Fibroblast of the aortic adventitia (primary cell): Measurements from ENCODE around the gene SUCLG1. TPM values are rescaled to one million over a fixed set of nuclear protein-coding genes. Genes with fewer than 3 reads are reported as not detected.

Experiments
- DNase-seq: peaks from one replicate; pipeline ENCODE4 v3.0.0-alpha.2; 2010; ENCODE audit warnings: low read depth
- H3K4me3 ChIP-seq: 2 replicates; pipeline ENCODE4 v1.5.1; 2011; ENCODE audit warnings: low read depth, mild to moderate bottlenecking, control low read depth, low read length, moderate library complexity
- CTCF ChIP-seq: IDR thresholded peaks from 2 replicates; pipeline ENCODE4 v1.5.1; 2011; ENCODE audit warnings: mild to moderate bottlenecking, low read length, control low read depth, inconsistent platforms; ENCODE audit not compliant: insufficient read depth
- total RNA-seq: library from RNA; depleted of rRNA; stranded (reverse); fragments of >200 nt; gene quantifications from 2 replicates; pipeline ENCODE4 v1.2.3, GENCODE V29; 2012; ENCODE audit warnings: low replicate concordance

The SUCLG1 gene
- total RNA-seq, 1 donor: 44.9 TPM

DNA sequence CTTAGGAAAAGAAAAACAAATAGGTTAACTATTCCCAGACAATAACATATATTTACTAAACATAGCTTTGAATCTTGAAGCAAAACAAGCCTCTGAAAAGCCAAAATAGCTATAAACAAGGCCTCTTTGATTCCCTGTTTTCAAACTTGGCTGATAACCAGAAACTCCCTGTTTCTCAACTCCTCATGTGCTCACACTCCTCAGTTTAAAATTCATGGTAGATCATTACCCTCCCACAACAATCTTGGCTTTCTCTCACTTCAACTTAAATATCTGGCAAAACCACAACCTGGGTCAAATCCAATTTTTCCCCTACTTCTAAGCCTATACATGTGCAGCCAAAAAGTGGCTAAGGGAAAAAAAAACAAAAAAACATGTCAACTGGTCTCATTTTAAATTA, 15.6 kb downstream of the SUCLG1 start:
- no peak for TF ChIP-seq CTCF
- H3K4me3 ChIP-seq: no peak overlapping the region
- DNase-seq: no peak

- no peak overlapping the region for H3K4me3 ChIP-seq
- no peak for TF ChIP-seq CTCF
- DNase-seq: no peak
These were observed 16.2 kb downstream of the SUCLG1 start for GRCh38 chr2:84442888-84443287.

DNA sequence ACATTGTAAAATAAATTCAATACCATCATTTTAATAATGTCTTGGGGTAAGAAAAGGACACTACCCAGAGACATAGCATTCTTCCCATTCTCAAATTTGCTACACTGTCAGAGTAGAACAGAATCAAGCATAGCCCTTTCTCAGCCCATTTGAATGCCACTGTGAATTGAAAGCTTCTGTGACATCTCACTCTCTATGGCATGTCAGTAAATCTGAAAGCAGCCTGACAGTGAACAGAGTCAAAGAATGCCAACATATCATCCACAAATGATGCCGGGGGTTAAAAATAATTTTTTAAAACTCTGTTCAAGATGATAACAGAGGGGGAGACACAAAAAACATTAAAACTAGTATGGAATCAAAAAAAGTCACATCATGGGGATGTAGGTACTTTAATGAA, 17.6 kb downstream of the SUCLG1 start:
- DNase-seq: no peak
- H3K4me3 ChIP-seq: no peak overlapping the region
- no peak for TF ChIP-seq CTCF

DNA sequence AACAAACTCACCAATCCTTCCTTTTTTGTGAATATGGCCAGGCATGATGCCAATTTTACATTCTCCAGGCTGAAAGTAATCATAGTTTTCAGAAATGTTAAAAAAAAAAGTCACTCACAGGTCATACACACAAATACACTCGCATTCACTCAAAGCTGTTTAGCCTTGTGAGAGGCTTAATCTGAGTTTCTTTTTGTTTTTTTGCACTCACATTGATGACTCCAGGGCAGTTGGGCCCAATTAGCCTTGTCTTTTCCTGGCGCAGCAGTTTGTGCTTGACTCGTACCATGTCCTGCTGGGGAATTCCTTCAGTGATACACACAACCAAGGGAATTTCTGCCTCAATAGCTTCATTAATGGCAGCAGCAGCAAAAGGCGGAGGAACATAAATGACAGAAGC, 18.0 kb downstream of the SUCLG1 start:
- no peak for DNase-seq
- H3K4me3 ChIP-seq: no peak overlapping the region

GRCh38 chr2:84435345-84436025, 23.6 kb downstream of the SUCLG1 start:
- no peak for TF ChIP-seq CTCF
- H3K4me3 ChIP-seq: no peak overlapping the region
- DNase-seq: peak; percentile 56

More for the DNA sequence above, 18.0 kb downstream of the SUCLG1 start:
- no peak for TF ChIP-seq CTCF

GRCh38 chr2:84429328-84429727, 29.8 kb downstream of the SUCLG1 start:
- no peak overlapping the region for H3K4me3 ChIP-seq
- DNase-seq: no peak
- no peak for TF ChIP-seq CTCF
